Large intestine (tissue), 3 donors: ENCODE data around the gene PYCARD. TPM values are rescaled to one million over a fixed set of nuclear protein-coding genes. Genes with fewer than 3 reads are reported as not detected.
"Not testable (repeated sequence)": the region's sequence is repeated elsewhere in the genome, so short reads cannot be mapped to it uniquely, and the experiment has no call there.

ENCODE experiments used
- DNase-seq, 2 donors: peaks; one replicate each; pipeline versions ENCODE4 v3.0.0 to v3.0.0-alpha.2; 2013
- H3K27ac ChIP-seq: one replicate; pipeline ENCODE4 v1.5.1; 2013; ENCODE audit warnings: low read length
- H3K27me3 ChIP-seq: 2 replicates; pipeline ENCODE4 v1.6.1; 2013; ENCODE audit warnings: low read length; ENCODE audit not compliant: control insufficient read depth, insufficient read depth
- H3K36me3 ChIP-seq: 2 replicates; pipeline ENCODE4 v1.6.1; 2013; ENCODE audit warnings: low read length; ENCODE audit not compliant: control insufficient read depth, insufficient read depth
- H3K4me1 ChIP-seq: one replicate; pipeline ENCODE4 v1.6.1; 2013; ENCODE audit warnings: low read length; ENCODE audit not compliant: control insufficient read depth, insufficient read depth
- H3K4me3 ChIP-seq: one replicate; pipeline ENCODE4 v1.5.1; 2013; ENCODE audit warnings: low read length
- H3K9me3 ChIP-seq: one replicate; pipeline ENCODE4 v1.6.1; 2013; ENCODE audit warnings: mild to moderate bottlenecking, low read depth, low read length, moderate library complexity; ENCODE audit not compliant: control insufficient read depth
- WGBS: methylation state at CpG from one replicate; pipeline ENCODE4 v1.1.5; 2013; ENCODE audit warnings: low lambda C conversion rate; ENCODE audit not compliant: insufficient coverage; 5-methylcytosine and 5-hydroxymethylcytosine counted together
- polyA plus RNA-seq: library from polyadenylated mRNA; unstranded; fragments of 120-200 nt; gene quantifications from one replicate; pipeline ENCODE4 v1.2.1, GENCODE V29; 2013

The PYCARD gene
- polyA plus RNA-seq, 1 donor, result 42.4 TPM

- peaks cover 11% of the 10 kb centered on the region for H3K4me1 ChIP-seq
- H3K36me3 ChIP-seq, result peaks cover 66% of the 10 kb centered on the region
- H3K9me3 ChIP-seq, result no peaks in the 10 kb centered on the region
- H3K27ac ChIP-seq, result no peak overlapping the region
- H3K4me3 ChIP-seq, result no peak overlapping the region
- 100% methylated on average over 1 of the region's 10 CpGs for WGBS
- no peaks in the 10 kb centered on the region for H3K27me3 ChIP-seq
- DNase-seq, result no peak
Measured at GRCh38 chr16:31183432-31184428, 18.8 kb downstream of the PYCARD start.

- peak overlapping the region; percentile 96 for H3K4me3 ChIP-seq
- no peak for DNase-seq
- H3K9me3 ChIP-seq, result no peaks in the 10 kb centered on the region
- H3K27me3 ChIP-seq, result no peaks in the 10 kb centered on the region
- 13% methylated on average over 2 of the region's 7 CpGs for WGBS
- peaks cover 12% of the 10 kb centered on the region for H3K4me1 ChIP-seq
- no peak overlapping the region for H3K27ac ChIP-seq
- peaks cover 53% of the 10 kb centered on the region for H3K36me3 ChIP-seq
Measured at GRCh38 chr16:31182391-31182790, 20.2 kb downstream of the PYCARD start.

GRCh38 chr16:31181102-31181830, 21.3 kb downstream of the PYCARD start:
- peak overlapping the region; percentile 96 for H3K4me3 ChIP-seq
- peaks cover 12% of the 10 kb centered on the region for H3K4me1 ChIP-seq
- H3K36me3 ChIP-seq, result peaks cover 41% of the 10 kb centered on the region
- H3K27ac ChIP-seq, result peak overlapping the region; percentile 94
- no CpG with 5 or more reads among the region's 31 CpGs for WGBS
- no peaks in the 10 kb centered on the region for H3K9me3 ChIP-seq
- H3K27me3 ChIP-seq, result no peaks in the 10 kb centered on the region
- DNase-seq, result peak in 1 of 2 donors; percentile 42

GRCh38 chr16:31179747-31180459, 22.7 kb downstream of the PYCARD start, which contains the start of gene FUS:
Gene FUS, plus strand, starts transcription at chr16:31180139. Its CDS starts 76 bp downstream, at chr16:31180215.
- peaks cover 28% of the 10 kb centered on the region for H3K36me3 ChIP-seq
- peaks cover 12% of the 10 kb centered on the region for H3K4me1 ChIP-seq
- DNase-seq, result peak; percentile 94 to 95
- no peaks in the 10 kb centered on the region for H3K9me3 ChIP-seq
- no peaks in the 10 kb centered on the region for H3K27me3 ChIP-seq
- H3K4me3 ChIP-seq, result peak within 1 kb of the TSS; percentile 96
- H3K27ac ChIP-seq, result peak within 1 kb of the TSS; percentile 94
- WGBS, result no CpG with 5 or more reads among the region's 69 CpGs

GRCh38 chr16:31179219-31179746, 23.3 kb downstream of the PYCARD start:
- DNase-seq, result peak in 1 of 2 donors; percentile 49
- Histone ChIP-seq H3K27me3 (no peaks in the 10 kb centered on the region), H3K36me3 (peaks cover 23% of the 10 kb centered on the region), H3K9me3 (no peaks in the 10 kb centered on the region), H3K27ac (peak overlapping the region; percentile 94), H3K4me1 (peaks cover 12% of the 10 kb centered on the region), H3K4me3 (peak overlapping the region; percentile 96)
- WGBS, result 0% methylated on average over 2 of the region's 27 CpGs

GRCh38 chr16:31177136-31177535, 25.4 kb downstream of the PYCARD start:
- Histone ChIP-seq H3K4me1 (peaks cover 6% of the 10 kb centered on the region), H3K4me3 (no peak overlapping the region), H3K36me3 (peaks cover 2% of the 10 kb centered on the region), H3K9me3 (no peaks in the 10 kb centered on the region), H3K27ac (no peak overlapping the region), H3K27me3 (no peaks in the 10 kb centered on the region)
- no peak for DNase-seq
- WGBS, result no CpG with 5 or more reads among the region's 3 CpGs

- not testable (repeated sequence) for H3K27me3 ChIP-seq, H3K4me3 ChIP-seq, H3K9me3 ChIP-seq, H3K36me3 ChIP-seq, H3K4me1 ChIP-seq
- peak overlapping the region; percentile 29 for H3K27ac ChIP-seq
- peak in 1 of 2 donors; percentile 68 for DNase-seq
- no CpG with 5 or more reads among the region's 2 CpGs for WGBS
Measured at GRCh38 chr16:31170048-31170447, 32.5 kb downstream of the PYCARD start.

- no peaks in the 10 kb centered on the region for H3K9me3 ChIP-seq
- H3K4me1 ChIP-seq, result peaks cover 5% of the 10 kb centered on the region
- WGBS, result no CpG with 5 or more reads among the region's 2 CpGs
- DNase-seq, result no peak
- no peak overlapping the region for H3K27ac ChIP-seq
- H3K27me3 ChIP-seq, result no peaks in the 10 kb centered on the region
- H3K36me3 ChIP-seq, result no peaks in the 10 kb centered on the region
- H3K4me3 ChIP-seq, result no peak overlapping the region
Measured at GRCh38 chr16:31168848-31169247, 33.7 kb downstream of the PYCARD start.

GRCh38 chr16:31167315-31167714, 35.2 kb downstream of the PYCARD start:
- WGBS, result no CpG with 5 or more reads among the region's 8 CpGs
- no peak for DNase-seq
- Histone ChIP-seq H3K36me3 (no peaks in the 10 kb centered on the region), H3K4me3 (no peak overlapping the region), H3K9me3 (no peaks in the 10 kb centered on the region), H3K27ac (no peak overlapping the region), H3K4me1 (peaks cover 5% of the 10 kb centered on the region), H3K27me3 (no peaks in the 10 kb centered on the region)

- H3K36me3 ChIP-seq, result no peaks in the 10 kb centered on the region
- no peak overlapping the region for H3K4me3 ChIP-seq
- WGBS, result no CpG with 5 or more reads among the region's 8 CpGs
- H3K27me3 ChIP-seq, result peaks cover 2% of the 10 kb centered on the region
- H3K4me1 ChIP-seq, result no peaks in the 10 kb centered on the region
- H3K9me3 ChIP-seq, result no peaks in the 10 kb centered on the region
- H3K27ac ChIP-seq, result no peak overlapping the region
- no peak for DNase-seq
Measured at GRCh38 chr16:31157136-31157535, 45.4 kb downstream of the PYCARD start.
